Hematopoietic multipotent progenitor cell (in vitro differentiated cells): ENCODE data around the gene GTPBP8. TPM values are rescaled to one million over a fixed set of nuclear protein-coding genes. Genes with fewer than 3 reads are reported as not detected.

Experiments
- DNase-seq, 3 donors: peaks; one replicate each; pipeline ENCODE4 v3.0.0-alpha.2; 2011 to 2015; ENCODE audit warnings: low read depth in 2 of 3, low spot score in 2 of 3
- total RNA-seq: library from RNA; depleted of rRNA; stranded (reverse); fragments of >200 nt; gene quantifications from one replicate; pipeline ENCODE4 v1.2.3, GENCODE V29; 2012

GTPBP8 gene
- 39.9 TPM for total RNA-seq

DNA sequence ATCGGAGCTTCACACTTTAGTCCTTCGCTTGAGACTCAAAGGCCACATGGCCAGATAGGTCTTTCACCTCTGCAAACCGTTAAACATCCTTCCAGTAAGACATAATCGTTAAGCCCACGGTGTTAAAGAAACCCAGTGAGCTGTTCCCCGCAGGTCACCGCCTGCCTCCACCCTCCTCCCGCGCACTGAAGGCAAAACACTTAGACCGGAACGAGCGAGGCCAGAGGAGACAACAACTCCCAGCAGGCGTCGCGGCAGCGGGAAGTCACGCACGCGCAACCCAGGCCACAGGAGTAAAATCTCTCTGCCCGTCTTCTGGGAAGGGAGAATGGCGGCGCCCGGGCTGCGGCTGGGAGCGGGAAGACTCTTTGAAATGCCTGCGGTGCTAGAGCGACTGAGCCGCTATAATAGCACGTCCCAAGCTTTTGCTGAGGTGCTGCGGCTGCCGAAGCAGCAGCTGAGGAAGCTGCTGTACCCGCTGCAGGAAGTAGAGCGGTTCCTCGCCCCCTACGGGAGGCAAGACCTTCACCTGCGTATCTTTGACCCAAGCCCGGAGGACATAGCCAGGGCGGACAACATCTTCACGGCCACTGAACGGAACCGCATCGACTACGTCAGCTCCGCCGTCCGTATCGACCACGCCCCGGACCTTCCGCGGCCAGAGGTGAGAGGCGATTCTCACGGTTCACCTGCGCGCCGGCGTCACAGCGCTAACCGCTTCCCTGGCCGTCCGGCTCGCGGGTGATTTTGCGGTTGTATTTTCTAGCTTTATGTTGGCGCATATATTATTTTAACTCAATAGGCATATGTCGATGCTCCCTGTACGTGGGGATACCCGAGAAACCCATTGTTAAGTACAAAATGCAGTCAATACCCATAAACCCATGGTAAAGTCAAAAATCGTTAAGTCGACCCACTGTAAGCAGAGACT, at the start of gene GTPBP8:
Gene GTPBP8 (plus strand): TSS at position 313 of the 931 bp plus-strand sequence. CDS start 16 bp downstream, at position 329.
- peak; percentile 63 to 88 (median 86) for DNase-seq

DNA sequence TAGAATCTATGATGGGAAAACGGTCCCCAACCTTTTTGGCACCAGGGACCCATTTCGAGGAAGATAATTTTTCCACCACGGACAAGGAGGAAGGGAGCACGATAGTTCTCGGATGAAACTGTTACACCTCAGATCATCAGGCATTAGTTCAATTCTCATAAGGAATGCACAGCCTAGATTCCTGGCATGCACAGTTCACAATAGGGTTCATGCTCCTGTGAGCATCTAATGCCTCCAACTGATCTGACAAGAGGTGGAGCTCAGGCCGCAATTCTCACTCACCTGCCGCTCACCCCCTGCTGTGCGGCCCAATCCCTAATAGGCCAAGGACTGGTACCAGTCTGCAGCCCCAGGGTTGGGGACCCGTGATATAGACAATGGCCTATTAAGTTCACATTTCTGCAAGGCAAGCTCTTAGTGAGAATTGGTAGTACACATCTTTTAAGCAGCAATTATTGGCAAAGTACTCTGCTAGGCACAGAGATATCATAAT, 42.4 kb upstream of the GTPBP8 start:
- DNase-seq = no peak

DNA sequence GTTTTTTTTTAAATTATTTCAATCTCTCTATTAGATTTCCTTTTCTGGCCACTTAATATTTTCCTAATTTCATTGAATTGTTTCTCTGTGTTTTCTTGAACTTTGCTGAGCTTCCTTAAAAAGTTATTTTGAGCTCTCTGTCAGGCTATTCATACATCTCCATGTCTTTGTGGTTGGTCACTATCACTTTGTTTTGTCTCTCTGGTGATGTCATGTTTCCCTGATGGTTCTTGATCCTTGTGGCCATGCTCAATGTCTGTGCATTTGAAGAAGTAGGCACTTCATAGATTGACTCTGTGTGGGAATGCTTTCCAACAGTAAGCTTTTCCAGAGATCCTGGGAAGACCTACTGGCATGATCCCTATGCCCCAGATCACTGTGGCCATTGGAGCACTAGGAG, 34.4 kb upstream of the GTPBP8 start:
- DNase-seq = no peak

DNA sequence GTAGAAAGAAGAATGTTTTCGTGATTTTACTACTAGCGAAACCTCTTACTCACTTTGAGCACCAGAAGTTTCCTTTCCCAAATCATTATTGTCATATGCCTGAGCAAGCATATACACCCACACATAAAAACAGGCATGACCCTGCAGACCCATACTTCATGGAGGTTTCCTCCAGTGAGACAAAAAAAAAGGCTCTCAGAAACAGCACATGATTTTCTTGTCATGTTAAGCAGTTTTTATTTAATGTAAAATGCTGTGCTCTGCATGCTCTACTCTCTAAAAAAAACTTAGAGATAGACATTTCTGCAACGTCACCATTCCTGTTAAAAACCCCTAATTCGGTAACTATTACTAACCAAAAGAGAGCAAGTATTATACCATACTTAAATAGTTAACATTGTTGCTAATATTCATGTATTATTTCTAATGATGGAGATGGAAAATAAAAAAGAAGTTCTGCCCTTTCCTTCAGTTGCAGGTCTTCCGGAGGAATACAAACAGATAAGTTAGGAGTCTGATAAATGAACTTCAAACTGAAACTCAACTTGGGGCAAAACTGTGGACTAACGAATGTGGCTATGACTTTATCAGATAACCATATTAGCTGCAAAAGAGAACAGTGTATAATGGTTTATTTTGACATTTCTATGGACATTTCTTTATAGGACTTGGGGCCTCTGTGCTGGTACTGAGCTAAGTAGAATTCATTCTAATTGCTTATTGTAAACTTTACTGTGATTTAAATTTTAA, 31.8 kb upstream of the GTPBP8 start:
- DNase-seq = peak in 2 of 3 donors; percentile 22 to 52

DNA sequence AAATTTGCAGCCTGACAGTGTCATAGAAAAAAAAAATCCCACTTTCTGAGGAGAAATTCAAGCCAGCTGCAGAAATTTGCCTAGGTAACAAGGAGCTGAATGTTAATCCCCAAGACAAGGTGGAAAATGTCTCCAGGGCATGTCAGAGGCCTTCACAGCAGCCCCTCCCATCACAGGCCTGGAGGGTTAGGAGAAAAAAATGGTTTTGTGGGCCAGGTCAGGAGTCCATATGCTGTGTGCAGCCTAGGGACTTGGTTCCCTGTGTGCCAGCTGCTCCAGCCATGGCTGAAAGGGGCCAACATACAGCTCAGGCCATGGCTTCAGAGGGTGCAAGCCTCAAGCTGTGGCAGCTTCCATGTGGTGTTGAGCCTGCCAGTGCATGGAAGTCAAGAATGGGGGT, 27.1 kb upstream of the GTPBP8 start:
- no peak for DNase-seq

DNA sequence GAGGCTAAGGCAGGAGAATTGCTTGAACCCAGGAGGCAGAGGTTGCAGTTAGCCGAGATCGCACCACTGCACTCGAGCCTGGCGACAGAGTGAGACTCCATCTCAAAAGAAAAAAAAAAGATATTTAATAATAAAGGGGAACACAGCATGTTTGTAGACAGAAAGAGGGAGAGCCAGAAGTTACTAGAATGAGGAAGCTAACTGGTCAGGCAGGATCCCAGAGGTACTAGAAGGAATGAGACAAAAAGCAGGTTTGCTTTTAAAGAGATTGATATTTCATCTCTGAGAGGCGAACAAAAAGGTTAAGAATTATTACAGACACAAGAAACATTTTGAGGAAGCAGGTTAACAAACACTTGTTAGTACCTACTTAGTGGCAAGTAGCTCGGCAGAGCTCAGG, 25.1 kb upstream of the GTPBP8 start:
- peak in 1 of 3 donors; percentile 13 for DNase-seq

DNA sequence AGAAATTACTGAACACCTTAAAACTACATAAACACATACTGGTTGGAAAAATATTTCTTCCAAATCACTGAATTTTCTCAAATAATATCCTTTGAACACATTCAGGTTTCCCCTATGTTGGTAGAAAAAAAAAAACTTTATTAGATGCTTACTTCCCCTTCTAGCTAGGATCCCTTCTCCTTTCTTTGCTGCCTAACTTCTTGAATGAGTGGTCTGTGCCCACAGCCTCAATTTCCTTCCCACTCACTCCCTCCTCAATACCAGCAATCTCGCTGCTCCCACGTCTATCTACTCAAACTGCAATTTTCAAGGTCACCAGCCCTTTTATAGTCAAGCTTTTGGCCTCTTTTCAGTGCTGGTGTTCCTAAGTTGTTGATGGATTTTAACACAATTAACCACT, 24.2 kb upstream of the GTPBP8 start:
- peak in 1 of 3 donors; percentile 54 for DNase-seq

DNA sequence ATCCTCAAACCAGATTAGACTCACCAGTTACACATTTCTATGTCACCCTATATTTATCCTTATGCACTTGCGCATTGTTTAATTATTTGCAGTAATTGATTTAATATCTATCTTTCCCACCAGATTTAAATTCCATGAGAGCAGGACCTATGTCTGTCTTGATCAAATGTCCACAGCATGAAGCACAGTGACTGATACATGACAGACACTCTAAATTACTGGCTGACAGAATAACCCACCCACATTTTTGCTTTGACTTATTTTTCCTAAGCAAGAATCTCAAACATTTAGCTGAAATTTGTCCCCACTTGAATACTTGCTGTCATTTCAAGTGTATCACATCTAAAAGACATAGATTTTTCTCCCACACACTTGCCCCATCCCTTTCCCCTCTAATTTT, 23.4 kb upstream of the GTPBP8 start:
- DNase-seq = no peak

DNA sequence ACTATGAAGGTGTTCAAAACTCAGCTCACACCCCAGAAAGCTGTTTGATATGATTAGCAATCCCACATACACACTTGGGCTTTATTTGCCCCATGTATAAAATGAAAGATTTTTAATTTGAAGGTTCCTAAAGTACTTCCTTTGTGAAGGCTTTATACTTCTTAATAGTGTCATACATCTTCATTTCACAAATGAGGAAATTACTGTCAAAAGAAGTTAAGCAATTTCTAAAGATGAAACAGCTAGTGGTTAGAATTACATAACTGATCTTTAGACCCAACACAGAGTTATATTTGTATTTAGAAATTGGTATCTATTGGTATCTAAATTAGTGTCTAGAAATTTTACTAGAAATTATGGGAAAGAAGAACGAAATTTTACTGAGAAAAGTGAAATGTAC, 23.0 kb upstream of the GTPBP8 start:
- peak in 1 of 3 donors; percentile 44 for DNase-seq

DNA sequence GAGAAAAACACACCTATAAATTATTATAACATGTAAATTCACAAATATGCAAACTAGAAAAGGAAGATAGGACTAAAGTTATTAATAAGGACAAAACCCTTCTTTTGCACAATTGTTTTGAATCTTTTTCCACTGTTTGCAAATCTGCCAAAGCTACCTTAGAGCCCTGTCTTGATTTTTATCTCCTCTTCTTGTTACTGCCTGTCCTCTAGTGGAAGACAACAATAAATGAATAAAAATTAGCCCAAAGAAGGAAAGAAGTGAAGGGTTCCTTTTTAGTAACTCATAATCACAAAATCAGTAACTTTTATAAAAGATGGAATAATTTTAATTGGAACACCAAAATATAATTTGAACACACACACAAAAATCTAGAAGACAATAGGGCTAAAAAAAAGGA, 18.6 kb upstream of the GTPBP8 start:
- no peak for DNase-seq

DNA sequence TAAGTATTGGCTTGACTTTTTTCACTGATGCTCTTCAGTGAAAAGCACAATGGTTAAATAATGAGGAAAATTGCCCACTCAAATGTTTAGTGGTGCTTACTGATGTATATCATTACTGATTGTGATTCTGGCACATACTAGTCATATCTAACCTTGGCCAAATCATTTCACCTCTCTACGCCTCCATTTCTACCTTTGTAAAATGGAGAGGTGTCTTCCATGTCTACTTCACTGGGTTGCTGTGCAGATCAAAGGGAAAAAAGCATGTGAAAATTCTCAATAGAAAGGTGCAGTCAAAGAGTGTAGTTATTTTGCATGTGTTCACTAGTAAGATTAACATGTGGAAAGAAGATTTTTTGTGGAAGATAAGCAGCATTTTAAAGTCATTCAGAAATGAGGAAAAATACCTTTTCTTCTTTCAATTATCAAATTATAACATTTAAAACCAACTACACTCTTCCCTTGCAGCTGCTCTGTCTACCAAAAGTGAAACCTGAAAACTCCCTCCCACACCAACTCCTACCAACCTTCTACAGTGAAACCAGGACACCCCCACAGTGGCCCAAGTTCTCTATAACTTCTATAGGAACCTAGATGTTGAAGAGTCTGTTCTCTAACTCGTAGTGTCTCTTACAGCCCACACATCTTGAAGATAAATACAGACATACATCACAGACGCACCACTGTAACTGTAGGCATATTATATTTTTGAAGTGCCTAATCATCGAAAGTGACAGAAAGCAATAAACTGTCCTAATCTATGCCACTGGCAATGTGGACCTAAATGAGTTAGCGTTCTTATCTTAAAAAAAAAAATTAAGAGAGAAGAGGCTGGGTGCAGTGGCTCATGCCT, 17.2 kb upstream of the GTPBP8 start:
- DNase-seq = peak in 1 of 3 donors; percentile 30

DNA sequence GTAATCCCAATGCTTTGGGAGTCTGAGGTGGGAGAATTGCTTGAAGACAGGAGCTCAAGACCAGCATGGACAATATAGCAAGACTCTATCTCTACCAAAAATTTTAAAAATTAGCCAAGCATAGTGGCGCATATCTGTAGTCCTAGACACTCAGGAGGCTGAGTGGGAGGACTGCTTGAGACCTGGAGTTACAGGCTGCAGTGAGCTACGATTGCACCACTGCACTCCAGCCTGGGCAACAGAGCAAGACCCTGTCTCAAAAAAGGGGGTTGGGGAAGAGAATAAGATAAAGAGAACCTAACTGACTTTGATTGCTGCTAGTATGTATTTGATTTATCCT, 16.6 kb upstream of the GTPBP8 start:
- no peak for DNase-seq

DNA sequence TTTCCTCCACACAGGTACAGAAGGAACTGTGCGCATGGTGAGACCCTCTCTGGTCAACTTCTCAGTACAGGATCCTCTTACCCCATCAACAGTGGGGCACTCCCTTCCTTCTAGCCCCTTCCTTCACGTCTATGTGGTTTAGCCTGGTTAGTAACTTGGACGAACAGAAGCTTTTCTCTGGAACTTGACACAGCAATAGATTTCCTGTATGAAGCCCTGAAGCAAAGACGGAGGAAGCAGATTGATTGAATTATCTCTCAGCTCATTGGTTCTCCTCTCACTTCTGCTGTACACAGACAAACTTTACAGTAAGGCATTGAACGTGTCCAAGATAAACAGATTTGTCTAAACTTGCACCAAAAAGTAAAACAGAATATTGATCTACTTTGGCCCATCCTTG, 15.9 kb upstream of the GTPBP8 start, which contains the start of gene CD200R1:
Gene CD200R1 (minus strand): TSS at position 210 of the 400 bp plus-strand sequence. CDS start 246 bp downstream, outside the sequence.
- DNase-seq = peak in 2 of 3 donors; percentile 18 to 53

DNA sequence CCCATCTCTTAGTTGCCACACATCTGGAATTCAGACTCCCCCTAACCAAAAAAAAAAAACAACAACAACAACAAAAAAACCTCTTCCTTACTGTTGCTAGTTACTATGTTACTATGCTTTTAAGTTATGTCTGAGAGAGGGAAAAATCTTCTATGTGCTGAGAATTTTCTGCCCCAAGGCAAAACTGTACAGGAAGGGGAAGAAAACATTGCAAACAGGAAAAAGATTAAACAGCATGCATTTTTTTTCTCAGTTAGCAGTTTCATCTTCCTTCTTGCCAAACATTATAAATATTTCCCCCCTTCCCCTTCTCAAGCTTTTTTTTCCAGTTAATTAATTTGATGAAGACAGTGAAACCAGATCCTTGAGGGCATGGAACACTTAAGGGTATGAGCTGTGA, 14.8 kb upstream of the GTPBP8 start:
- no peak for DNase-seq

DNA sequence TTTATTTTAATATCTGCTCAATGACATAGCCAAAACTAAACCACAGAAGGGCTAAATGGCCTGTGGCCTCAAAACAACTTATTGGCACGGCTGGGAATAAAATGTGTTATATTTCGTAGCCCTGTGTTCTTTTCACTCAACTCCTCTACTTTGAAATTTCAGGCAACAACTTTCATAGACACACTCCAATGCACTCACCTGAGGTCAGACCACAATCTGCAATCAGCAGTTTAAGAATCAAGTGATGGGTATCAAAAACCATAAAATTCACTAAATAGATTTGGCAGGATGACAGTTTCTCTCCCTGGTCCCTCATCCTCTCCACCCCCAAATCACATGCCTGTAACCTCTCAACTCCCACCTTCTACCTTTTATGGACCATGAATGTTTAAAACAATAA, 13.8 kb upstream of the GTPBP8 start:
- no peak for DNase-seq

DNA sequence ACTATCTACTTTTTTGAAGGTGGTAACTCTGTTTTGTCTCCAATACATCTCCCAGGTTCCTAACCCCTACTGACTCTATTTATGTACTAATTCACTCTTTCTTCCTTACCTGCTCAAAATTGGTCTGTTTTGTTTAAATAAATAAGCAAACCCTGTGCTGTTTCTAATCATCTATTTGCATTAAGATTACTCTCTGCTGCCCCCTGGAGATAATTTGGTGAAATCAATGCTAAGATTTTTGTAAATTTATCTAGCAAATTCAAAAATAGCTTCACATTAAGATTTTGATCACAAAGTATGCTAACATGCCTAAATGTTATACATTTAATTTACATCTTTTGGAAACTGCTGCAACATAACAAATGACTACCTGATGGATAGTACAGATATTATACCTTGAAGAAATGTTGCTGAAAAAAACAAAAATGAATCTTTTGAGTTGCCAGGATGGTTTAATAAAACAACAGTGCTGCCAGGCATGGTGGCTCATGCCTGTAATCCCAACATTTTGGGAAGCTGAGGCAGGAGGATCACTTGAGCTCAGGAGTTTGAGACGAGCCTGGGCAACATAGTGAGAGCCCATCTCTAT, 11.4 kb upstream of the GTPBP8 start:
- peak in 2 of 3 donors; percentile 31 to 73 for DNase-seq

DNA sequence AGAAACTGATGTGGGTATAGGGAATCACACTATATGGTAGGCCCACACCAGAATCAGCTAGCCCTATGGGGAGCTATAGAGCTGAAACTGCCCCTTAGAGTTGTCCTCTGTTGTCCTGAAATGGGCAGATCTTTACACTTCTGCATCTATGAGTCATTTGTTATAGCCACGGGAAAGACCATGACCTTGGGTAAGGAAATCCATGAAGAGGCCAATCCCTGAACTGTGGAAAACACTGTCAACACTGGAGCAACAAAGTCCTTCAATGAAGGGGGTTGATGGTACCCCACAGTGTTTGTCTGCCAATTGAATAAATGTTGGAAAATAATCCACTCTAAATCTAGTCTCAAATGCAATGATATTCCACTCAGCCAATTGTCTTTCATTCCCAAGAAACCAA, 10.7 kb upstream of the GTPBP8 start:
- no peak for DNase-seq

DNA sequence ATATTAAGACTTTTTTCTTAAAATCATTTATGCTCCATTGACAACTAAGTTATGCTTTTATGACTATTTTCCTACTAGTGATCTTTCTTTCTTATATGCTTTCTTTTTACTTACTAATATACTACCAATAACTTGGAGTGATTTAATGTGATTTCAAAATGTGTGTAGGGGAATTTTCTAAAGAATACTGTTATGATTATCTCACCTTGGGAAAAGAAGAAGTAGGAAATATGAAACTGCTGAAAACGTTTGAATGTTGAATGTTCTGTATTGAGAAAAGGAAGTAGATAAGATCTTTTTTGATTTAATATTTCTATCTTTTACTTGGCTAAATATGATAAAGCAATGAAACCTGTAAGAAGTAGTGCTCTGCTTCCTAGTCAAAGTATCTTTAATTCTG, 8.1 kb upstream of the GTPBP8 start:
- DNase-seq = no peak

DNA sequence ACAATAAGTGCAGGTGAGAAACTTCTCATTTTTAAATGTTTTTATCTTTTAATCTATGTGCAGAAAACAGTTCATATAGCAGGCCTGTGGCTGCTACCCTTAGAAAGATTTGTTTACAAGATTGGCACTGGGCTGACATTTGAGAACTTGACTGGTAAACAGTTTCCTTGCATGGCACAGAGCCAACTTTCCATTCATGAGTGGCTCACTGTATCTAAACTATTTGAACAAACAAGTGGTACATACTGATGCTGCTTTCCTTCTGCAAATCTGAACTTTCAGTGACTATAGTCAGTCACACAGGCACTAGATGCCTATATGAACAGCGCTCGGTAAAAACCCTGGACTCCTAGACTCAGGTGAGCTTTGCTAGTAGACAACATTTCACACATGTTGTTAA, 6.3 kb upstream of the GTPBP8 start:
- no peak for DNase-seq

DNA sequence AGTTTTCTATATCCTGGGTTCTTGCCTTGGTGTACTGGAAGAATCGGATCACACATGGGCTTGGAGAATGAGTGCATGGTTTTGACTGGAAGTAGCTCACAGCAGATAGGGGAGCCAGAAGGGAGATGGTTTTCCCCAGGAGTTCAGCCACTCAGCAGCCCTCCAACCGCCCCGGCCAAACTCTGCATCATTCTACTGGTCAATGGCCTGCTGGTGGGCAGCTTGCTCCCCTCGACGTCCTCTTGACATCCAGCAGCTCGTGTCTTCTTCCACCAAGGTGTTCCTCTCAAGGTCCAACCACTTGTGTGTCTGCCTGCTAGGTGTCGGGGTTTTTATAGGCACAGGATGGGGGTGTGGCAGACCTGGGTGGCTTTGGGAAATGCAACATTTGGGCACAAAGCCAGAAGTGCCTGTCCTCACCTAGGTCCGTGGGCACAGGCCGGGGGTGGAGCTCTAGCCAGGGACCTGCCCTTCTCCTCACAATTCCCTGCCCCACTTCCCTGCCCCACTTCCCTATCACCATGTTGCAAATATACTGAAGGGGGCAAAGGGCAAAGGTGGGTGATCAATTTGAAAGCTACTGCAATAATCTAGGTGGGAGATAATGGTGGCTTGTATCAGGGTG, 3.0 kb upstream of the GTPBP8 start:
- DNase-seq = no peak
